ENCODE data around the gene SYT14.

The SYT14 gene

GRCh38 chr1:210198840-210199239, 260.8 kb downstream of the SYT14 start:
- DNase-seq (ENCODE audit: low read depth): no peak
- no peak for TF ChIP-seq CTCF (IDR thresholded peaks at IDR 0.05; ENCODE audit: low read depth, low read length, missing control alignments)
- H3K4me3 ChIP-seq (ENCODE audit: low read depth, low read length): no peak overlapping the region

- no peak overlapping the region for H3K4me3 ChIP-seq (ENCODE audit: low read depth, low read length)
- no peak for TF ChIP-seq CTCF (IDR thresholded peaks at IDR 0.05; ENCODE audit: low read depth, low read length, missing control alignments)
- DNase-seq (ENCODE audit: low read depth): no peak
These were observed 262.2 kb downstream of the SYT14 start for GRCh38 chr1:210200124-210200736.

- TF ChIP-seq CTCF (IDR thresholded peaks at IDR 0.05; ENCODE audit: low read depth, low read length, missing control alignments): no peak
- no peak for DNase-seq (ENCODE audit: low read depth)
- H3K4me3 ChIP-seq (ENCODE audit: low read depth, low read length): no peak overlapping the region
These were observed 263.7 kb downstream of the SYT14 start for GRCh38 chr1:210201681-210202080.

GRCh38 chr1:210207597-210208450, 269.8 kb downstream of the SYT14 start:
- DNase-seq (ENCODE audit: low read depth): no peak
- TF ChIP-seq CTCF (IDR thresholded peaks at IDR 0.05; ENCODE audit: low read depth, low read length, missing control alignments): no peak
- H3K4me3 ChIP-seq (ENCODE audit: low read depth, low read length): no peak overlapping the region

GRCh38 chr1:210213335-210213734, 275.3 kb downstream of the SYT14 start:
- no peak for TF ChIP-seq CTCF (IDR thresholded peaks at IDR 0.05; ENCODE audit: low read depth, low read length, missing control alignments)
- no peak for DNase-seq (ENCODE audit: low read depth)
- no peak overlapping the region for H3K4me3 ChIP-seq (ENCODE audit: low read depth, low read length)

GRCh38 chr1:210214573-210215409, 276.8 kb downstream of the SYT14 start:
- TF ChIP-seq CTCF (IDR thresholded peaks at IDR 0.05; ENCODE audit: low read depth, low read length, missing control alignments): no peak

More at GRCh38 chr1:210214573-210215409, 276.8 kb downstream of the SYT14 start:
- DNase-seq (ENCODE audit: low read depth): no peak
- H3K4me3 ChIP-seq (ENCODE audit: low read depth, low read length): no peak overlapping the region

All from GM12864 (cell line).